Adipocyte (in vitro differentiated cells): Measurements from ENCODE around the gene WDR7.

Experiments
- DNase-seq: peaks from one replicate; pipeline ENCODE4 v3.0.0-alpha.2; 2015; ENCODE audit warnings: low read depth
- H3K27me3 ChIP-seq: replicated peaks from 2 replicates; pipeline ENCODE4 v1.7.0; 2013; ENCODE audit warnings: mild to moderate bottlenecking, low read length, moderate library complexity; ENCODE audit not compliant: control insufficient read depth, insufficient read depth
- H3K36me3 ChIP-seq: 2 replicates; pipeline ENCODE4 v1.7.0; 2013; ENCODE audit warnings: low read length, mild to moderate bottlenecking, moderate library complexity; ENCODE audit not compliant: control insufficient read depth, insufficient read depth, severe bottlenecking
- H3K4me1 ChIP-seq: 2 replicates; pipeline ENCODE4 v1.7.0; 2013; ENCODE audit warnings: mild to moderate bottlenecking, low read length, moderate library complexity; ENCODE audit not compliant: control insufficient read depth, insufficient read depth
- H3K4me3 ChIP-seq: 2 replicates; pipeline ENCODE4 v1.7.0; 2013; ENCODE audit warnings: mild to moderate bottlenecking, low read length, moderate library complexity
- H3K9ac ChIP-seq: 2 replicates; pipeline ENCODE4 v1.7.0; 2013; ENCODE audit warnings: mild to moderate bottlenecking, low read length, moderate library complexity
- H3K9me3 ChIP-seq: 2 replicates; pipeline ENCODE4 v1.7.0; 2013; ENCODE audit warnings: mild to moderate bottlenecking, low read length, moderate library complexity; ENCODE audit not compliant: control insufficient read depth

The WDR7 gene

GRCh38 chr18:56947236-56947635 is 296.1 kb downstream of the WDR7 start:
- Histone ChIP-seq H3K4me1 (no peaks in the 10 kb centered on the region), H3K27me3 (no peaks in the 10 kb centered on the region), H3K4me3 (no peak overlapping the region), H3K36me3 (no peaks in the 10 kb centered on the region), H3K9ac (no peak overlapping the region), H3K9me3 (no peaks in the 10 kb centered on the region)
- DNase-seq, result no peak

DNA sequence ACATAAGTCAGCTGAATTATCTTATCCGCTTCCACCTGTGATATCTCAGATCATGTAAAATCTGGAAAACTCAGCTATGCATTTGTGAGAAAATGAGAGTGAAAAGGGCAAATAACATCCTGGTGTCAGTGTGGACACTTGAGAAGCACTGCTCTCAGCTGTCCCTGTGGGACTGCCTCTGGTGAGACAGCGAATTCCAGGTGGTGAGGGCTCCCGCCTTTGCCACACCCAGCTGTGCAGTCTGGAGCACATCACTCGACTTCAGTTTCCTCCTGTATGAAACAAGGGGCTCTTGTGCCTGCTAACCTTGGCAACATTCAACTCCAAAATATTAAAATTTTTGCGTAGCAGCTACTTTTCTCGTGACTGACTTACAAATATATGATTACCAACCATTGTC is 300.9 kb downstream of the WDR7 start:
- Histone ChIP-seq H3K4me1 (no peaks in the 10 kb centered on the region), H3K9ac (no peak overlapping the region), H3K4me3 (no peak overlapping the region), H3K9me3 (no peaks in the 10 kb centered on the region), H3K36me3 (no peaks in the 10 kb centered on the region), H3K27me3 (no peaks in the 10 kb centered on the region)
- DNase-seq, result no peak

DNA sequence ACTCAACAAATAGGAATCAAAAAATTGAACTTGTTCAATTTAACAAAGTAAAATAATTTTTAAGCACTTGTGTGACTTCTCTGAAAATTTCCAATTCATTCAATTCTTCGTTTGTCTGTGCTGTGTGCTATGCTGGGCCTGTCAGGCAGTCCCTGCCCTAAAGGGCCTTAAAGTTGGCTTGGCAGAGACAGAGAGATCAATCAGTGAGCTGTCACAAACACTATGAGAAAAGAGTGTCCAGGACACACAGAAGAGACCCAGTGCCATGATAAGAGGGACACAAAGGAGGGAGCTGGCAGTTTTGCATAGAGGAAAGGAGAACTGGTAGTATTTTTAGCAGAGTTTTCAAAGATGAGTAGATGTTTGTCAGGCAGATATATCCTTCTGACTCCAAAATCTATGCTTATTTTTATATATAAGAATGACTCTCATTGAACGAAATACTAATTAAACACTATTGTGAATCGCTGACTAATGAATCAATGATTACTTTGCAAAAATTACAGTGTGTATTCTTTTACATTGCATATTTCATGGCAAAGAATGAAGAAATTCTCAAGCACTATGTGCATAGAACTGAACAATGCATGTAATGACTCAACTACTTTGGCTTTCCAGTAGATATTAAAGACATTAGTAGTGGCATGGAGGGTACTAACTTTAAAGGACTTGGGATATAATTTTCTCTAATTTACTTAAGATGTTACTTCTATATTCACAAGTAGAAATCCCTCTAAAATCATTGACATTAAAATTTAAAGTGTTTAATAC is 302.5 kb downstream of the WDR7 start:
- no peak overlapping the region for H3K9ac ChIP-seq
- H3K36me3 ChIP-seq, result no peaks in the 10 kb centered on the region
- no peak overlapping the region for H3K4me3 ChIP-seq
- H3K9me3 ChIP-seq, result no peaks in the 10 kb centered on the region
- H3K4me1 ChIP-seq, result no peaks in the 10 kb centered on the region
- no peaks in the 10 kb centered on the region for H3K27me3 ChIP-seq
- DNase-seq, result no peak

GRCh38 chr18:56955490-56955889 is 304.3 kb downstream of the WDR7 start:
- Histone ChIP-seq H3K36me3 (no peaks in the 10 kb centered on the region), H3K4me1 (no peaks in the 10 kb centered on the region), H3K27me3 (no peaks in the 10 kb centered on the region), H3K9ac (no peak overlapping the region), H3K9me3 (no peaks in the 10 kb centered on the region), H3K4me3 (no peak overlapping the region)
- DNase-seq, result no peak

GRCh38 chr18:56959120-56959519 is 308.0 kb downstream of the WDR7 start:
- no peak overlapping the region for H3K4me3 ChIP-seq
- no peaks in the 10 kb centered on the region for H3K4me1 ChIP-seq
- no peak for DNase-seq
- no peaks in the 10 kb centered on the region for H3K9me3 ChIP-seq
- H3K9ac ChIP-seq, result no peak overlapping the region
- H3K27me3 ChIP-seq, result no peaks in the 10 kb centered on the region
- peaks cover 6% of the 10 kb centered on the region for H3K36me3 ChIP-seq

DNA sequence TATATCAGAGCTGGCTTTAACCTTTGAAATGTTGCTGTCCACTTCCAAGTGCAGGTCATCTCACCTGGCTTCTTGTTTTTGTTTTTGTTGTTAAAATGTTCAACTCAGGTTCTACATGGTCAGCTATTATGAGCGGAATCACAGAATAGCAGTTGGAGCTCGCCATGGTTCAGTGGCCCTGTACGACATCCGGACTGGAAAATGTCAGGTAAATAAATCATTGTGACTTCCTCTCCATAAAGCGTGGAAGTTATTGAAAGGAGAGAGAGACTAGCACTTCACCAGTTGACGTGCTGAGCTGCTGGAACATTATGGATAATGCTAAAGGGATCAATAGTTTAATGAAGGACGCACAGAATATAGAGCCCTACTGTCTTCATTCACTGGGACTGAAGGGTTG is 311.2 kb downstream of the WDR7 start:
- DNase-seq, result no peak
- H3K9me3 ChIP-seq, result no peaks in the 10 kb centered on the region

DNA sequence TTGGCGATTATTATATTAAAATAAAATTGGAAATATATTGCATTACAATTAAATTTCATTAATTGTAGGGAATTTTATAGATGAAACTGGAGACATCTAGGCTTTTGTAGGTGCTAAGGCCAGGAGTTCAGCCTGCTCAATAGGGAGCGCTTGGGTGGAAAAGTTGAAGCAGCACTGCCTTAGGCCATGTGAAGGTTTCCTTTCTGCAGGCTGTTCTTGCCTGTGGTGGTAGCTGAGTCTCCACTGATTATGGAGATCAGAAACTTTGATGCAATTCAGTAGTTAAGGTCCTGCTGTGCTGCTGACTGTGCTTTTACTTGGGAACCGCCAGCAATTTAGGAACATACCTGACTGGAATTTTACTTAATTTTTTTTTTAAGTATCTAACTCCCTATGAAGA is 315.9 kb downstream of the WDR7 start:
- no peaks in the 10 kb centered on the region for H3K9me3 ChIP-seq
- H3K27me3 ChIP-seq, result no peaks in the 10 kb centered on the region

More for the DNA sequence above, 311.2 kb downstream of the WDR7 start:
- no peak overlapping the region for H3K9ac ChIP-seq
- H3K4me3 ChIP-seq, result no peak overlapping the region
- H3K4me1 ChIP-seq, result no peaks in the 10 kb centered on the region
- no peaks in the 10 kb centered on the region for H3K27me3 ChIP-seq
- H3K36me3 ChIP-seq, result peaks cover 6% of the 10 kb centered on the region

GRCh38 chr18:56973487-56973886 is 322.3 kb downstream of the WDR7 start:
- DNase-seq, result no peak
- H3K9me3 ChIP-seq, result no peaks in the 10 kb centered on the region

More for the DNA sequence above, 315.9 kb downstream of the WDR7 start:
- Histone ChIP-seq H3K4me1 (no peaks in the 10 kb centered on the region), H3K4me3 (no peak overlapping the region), H3K9ac (no peak overlapping the region), H3K36me3 (peaks cover 13% of the 10 kb centered on the region)
- DNase-seq, result no peak

DNA sequence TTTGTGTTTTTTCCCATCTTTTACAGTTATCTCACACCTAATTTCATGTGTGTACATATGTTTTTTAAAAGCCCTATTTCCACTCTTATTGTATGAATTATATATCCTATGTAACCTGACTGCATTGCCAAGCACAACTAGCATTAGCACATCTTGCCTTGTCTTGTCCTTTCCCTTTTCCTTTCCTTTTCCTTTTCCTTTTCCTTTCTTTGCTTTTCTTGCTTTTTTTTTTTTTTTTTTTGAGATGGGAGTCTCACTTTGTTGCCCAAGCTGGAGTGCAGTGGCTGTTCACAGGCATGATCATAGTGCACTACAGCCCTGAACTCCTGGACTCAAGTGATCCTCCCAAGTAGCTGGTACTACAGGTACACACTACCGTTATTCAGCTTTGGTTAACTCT is 323.0 kb downstream of the WDR7 start:
- no peak for DNase-seq
- Histone ChIP-seq H3K9ac (no peak overlapping the region), H3K9me3 (no peaks in the 10 kb centered on the region), H3K27me3 (no peaks in the 10 kb centered on the region), H3K4me3 (no peak overlapping the region), H3K36me3 (no peaks in the 10 kb centered on the region), H3K4me1 (no peaks in the 10 kb centered on the region)

More at GRCh38 chr18:56973487-56973886, 322.3 kb downstream of the WDR7 start:
- Histone ChIP-seq H3K9ac (no peak overlapping the region), H3K4me3 (no peak overlapping the region), H3K4me1 (no peaks in the 10 kb centered on the region), H3K27me3 (no peaks in the 10 kb centered on the region), H3K36me3 (peaks cover 4% of the 10 kb centered on the region)

DNA sequence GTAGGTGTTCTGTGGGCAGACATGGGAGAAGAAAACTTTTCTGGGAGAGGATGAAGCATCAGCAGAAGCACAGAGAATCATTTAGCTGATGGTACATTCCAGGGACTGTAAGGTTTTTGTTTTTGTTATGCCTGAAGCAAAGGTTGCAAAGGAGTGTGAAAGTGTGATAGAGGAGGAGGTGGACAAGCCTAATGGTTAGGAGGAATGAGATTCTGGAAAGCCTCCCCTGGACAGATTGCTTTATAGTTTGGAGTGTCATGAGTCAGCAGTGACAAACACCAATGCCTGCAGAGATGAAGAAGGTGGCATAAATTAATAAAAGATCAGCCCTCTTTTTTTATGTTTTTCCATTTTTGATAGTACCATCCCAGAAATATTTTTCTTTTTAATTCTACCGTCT is 324.1 kb downstream of the WDR7 start:
- H3K4me1 ChIP-seq, result no peaks in the 10 kb centered on the region

GRCh38 chr18:56977309-56977708 is 326.1 kb downstream of the WDR7 start:
- no peak for DNase-seq
- Histone ChIP-seq H3K9me3 (no peaks in the 10 kb centered on the region), H3K4me1 (no peaks in the 10 kb centered on the region), H3K27me3 (no peaks in the 10 kb centered on the region), H3K36me3 (no peaks in the 10 kb centered on the region), H3K9ac (no peak overlapping the region), H3K4me3 (no peak overlapping the region)

More for the DNA sequence above, 324.1 kb downstream of the WDR7 start:
- H3K27me3 ChIP-seq, result no peaks in the 10 kb centered on the region
- no peaks in the 10 kb centered on the region for H3K9me3 ChIP-seq
- H3K9ac ChIP-seq, result no peak overlapping the region
- no peak overlapping the region for H3K4me3 ChIP-seq
- H3K36me3 ChIP-seq, result no peaks in the 10 kb centered on the region
- no peak for DNase-seq

DNA sequence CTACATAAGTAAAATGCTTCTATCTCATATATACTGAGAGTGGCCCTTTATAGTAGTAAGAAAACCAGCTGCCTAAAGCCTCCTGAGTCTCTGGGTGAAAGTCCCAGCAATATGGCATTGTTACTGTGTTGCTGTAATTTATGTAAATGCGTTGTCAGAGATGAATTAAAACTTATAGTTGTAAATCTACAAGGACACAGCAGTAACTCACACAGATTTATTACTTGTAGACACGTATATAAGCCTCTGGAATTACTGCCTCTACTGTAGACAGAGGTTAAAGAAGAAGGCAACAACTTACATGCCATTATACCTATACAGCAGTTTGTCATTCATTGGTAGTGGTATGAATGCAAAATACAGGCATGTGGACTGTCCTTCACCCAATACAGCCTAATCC is 326.6 kb downstream of the WDR7 start:
- Histone ChIP-seq H3K9ac (no peak overlapping the region), H3K4me3 (no peak overlapping the region), H3K36me3 (no peaks in the 10 kb centered on the region), H3K4me1 (no peaks in the 10 kb centered on the region), H3K9me3 (no peaks in the 10 kb centered on the region), H3K27me3 (no peaks in the 10 kb centered on the region)
- no peak for DNase-seq
